K562 (cell line): Measurements from ENCODE around the gene SIRT3. TPM values are rescaled to one million over a fixed set of nuclear protein-coding genes. Genes with fewer than 3 reads are reported as not detected.

ENCODE experiments used
- CBFA2T2 ChIP-seq: fragments of 450-650 bp; conservative IDR thresholded peaks from 2 replicates; pipeline ENCODE4 v1.6.1; 2017; ENCODE audit warnings: mild to moderate bottlenecking
- CBX3 ChIP-seq, 2 experiments: IDR thresholded peaks; 1 replicate in 1 of 2; 2 replicates in 1 of 2; pipeline ENCODE4 v1.6.1; 2012; ENCODE audit warnings: inconsistent platforms in 2 of 2, low read length in 2 of 2, borderline replicate concordance in 1 of 2, control low read depth in 1 of 2
- EP400 ChIP-seq: fragments of 450-650 bp; IDR thresholded peaks from 2 replicates; pipeline ENCODE4 v1.6.1; 2017; ENCODE audit warnings: antibody characterized with exemption, mild to moderate bottlenecking, moderate library complexity
- HIVEP1 ChIP-seq: fragments of 250-450 bp; sonication (Bioruptor Pico); IDR thresholded peaks from 2 replicates; pipeline ENCODE4 v1.4.0; 2020; ENCODE audit warnings: mild to moderate bottlenecking
- LCOR ChIP-seq: sonication (generic); formaldehyde crosslinking; IDR thresholded peaks from 2 replicates; pipeline ENCODE4 v1.8.0; 2022; ENCODE audit warnings: mild to moderate bottlenecking, missing genetic modification reagents
- MEF2D ChIP-seq: conservative IDR thresholded peaks from 2 replicates; pipeline ENCODE4 v1.6.1; 2016; ENCODE audit warnings: low read depth, missing genetic modification characterization, missing compliant biosample characterization
- MEIS2 ChIP-seq: fragments of 450-650 bp; IDR thresholded peaks from 2 replicates; pipeline ENCODE4 v1.6.1; 2014; ENCODE audit warnings: mild to moderate bottlenecking; ENCODE audit not compliant: partially characterized antibody
- MTA3 ChIP-seq: fragments of 450-650 bp; formaldehyde crosslinking; IDR thresholded peaks from 2 replicates; pipeline ENCODE4 v1.6.1; 2017; ENCODE audit warnings: mild to moderate bottlenecking, borderline replicate concordance
- SIX5 ChIP-seq, 2 experiments: IDR thresholded peaks; 2 replicates each; pipeline ENCODE4 v1.6.1; 2011; ENCODE audit warnings: low read length in 2 of 2, borderline replicate concordance in 1 of 2, low read depth in 1 of 2, mild to moderate bottlenecking in 1 of 2, moderate library complexity in 1 of 2; ENCODE audit not compliant: insufficient read depth in 1 of 2
- SMC3 ChIP-seq: conservative IDR thresholded peaks from 2 replicates; pipeline ENCODE4 v1.6.1; 2011; ENCODE audit warnings: low read depth, low read length, improper control_type of control experiment; ENCODE audit not compliant: insufficient read depth
- polyA plus RNA-seq, 8 experiments: library from polyadenylated mRNA; depleted of rRNA in 4 of 8; stranded (reverse) in 5 of 8; unstranded in 3 of 8; fragments of >200 nt; fragmentation: Nextera tagmentation in 2 of 8; fragmentation: Illumina TruSeq in 1 of 8; extraction: Ambion mirVana in 2 of 8; extraction: Trizol in 1 of 8; gene quantifications; 2 replicates each; pipeline versions ENCODE4 v1.2.1 to v1.2.3, GENCODE V29; 2011 to 2014; ENCODE audit warnings: inconsistent platforms in 1 of 8, missing spikeins in 1 of 8
- total RNA-seq, 7 experiments: library from RNA; depleted of rRNA in 6 of 7; stranded (reverse); fragments of >200 nt in 6 of 7; fragmentation: Illumina TruSeq in 2 of 7; extraction: Trizol in 2 of 7; gene quantifications; 2 replicates each; pipeline versions ENCODE4 v1.2.1 to v1.2.3, GENCODE V29; 2011 to 2021; ENCODE audit warnings: low replicate concordance in 1 of 7
- TF ChIP-seq, protein P1 (sequence below): fragments of 250-450 bp; sonication (Bioruptor Pico); IDR thresholded peaks from 2 replicates; pipeline ENCODE4 v1.5.0; 2021; ENCODE audit warnings: mild to moderate bottlenecking, moderate library complexity
- TF ChIP-seq, protein P2 (sequence below): IDR thresholded peaks from 2 replicates; pipeline ENCODE4 v1.6.1; 2016; ENCODE audit warnings: missing genetic modification characterization, missing compliant biosample characterization
- TF ChIP-seq, protein P3 (sequence below): fragments of 450-650 bp; IDR thresholded peaks from 2 replicates; pipeline ENCODE4 v1.6.1; 2017; ENCODE audit warnings: antibody characterized with exemption
- TF ChIP-seq, protein P4 (sequence below): fragments of 250-450 bp; sonication (Bioruptor Pico); IDR thresholded peaks from 2 replicates; pipeline ENCODE4 v1.5.0; 2020; ENCODE audit warnings: mild to moderate bottlenecking, borderline replicate concordance
- TF ChIP-seq, protein P5 (sequence below): sonication (generic); formaldehyde crosslinking; IDR thresholded peaks from 2 replicates; pipeline ENCODE4 v1.8.1; 2023; ENCODE audit warnings: mild to moderate bottlenecking, missing genetic modification reagents, moderate library complexity

Gene SIRT3
- total and polyA plus RNA-seq, 9 of the 15 experiments (the other 6 are each of a cell fraction or from before 2014, with no cell fraction given): 1.9 to 27.5 (median 14.5) TPM

DNA sequence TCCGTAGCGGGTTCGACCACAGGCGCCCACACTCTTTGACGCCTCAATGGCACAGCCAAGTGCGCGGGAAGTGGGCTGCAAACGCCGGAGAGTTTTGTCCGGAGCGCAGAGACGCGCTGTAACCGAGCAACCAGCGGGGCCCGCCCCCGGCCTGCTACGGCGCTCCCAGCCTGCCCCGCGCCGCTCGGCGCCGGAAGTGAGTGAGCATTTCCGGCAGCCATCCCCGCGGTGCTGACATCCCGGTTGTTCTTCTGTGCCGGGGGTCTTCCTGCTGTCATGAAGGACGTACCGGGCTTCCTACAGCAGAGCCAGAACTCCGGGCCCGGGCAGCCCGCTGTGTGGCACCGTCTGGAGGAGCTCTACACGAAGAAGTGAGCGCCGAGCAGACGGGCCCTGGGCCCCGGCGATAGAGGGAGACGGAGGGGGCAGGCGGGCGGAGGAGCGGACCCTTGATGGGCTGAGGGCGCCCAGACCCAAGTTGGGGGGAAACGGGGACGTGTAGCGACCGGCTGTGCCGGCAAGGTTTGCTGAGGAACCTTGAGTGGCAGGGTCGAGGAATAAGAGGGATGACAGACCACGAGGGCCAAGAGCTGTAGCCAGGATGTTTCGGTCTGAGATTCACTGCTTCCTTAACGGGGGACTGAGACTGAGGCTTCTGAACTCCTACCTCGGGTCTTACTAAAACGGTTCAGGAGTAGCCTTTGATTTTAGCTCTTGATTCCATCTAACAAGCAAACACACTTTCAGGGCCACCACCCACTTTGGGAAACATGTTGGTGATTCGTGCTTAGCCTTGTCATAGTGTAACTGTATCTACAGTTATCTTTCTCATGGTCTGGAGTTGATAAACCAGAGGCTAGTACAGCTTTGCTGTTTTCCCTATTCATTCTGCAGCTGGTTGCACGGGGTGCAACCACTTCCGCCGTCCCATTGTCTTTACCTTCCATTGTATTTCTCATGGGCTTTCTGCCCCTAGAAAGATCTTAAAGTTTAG is 929 bp upstream of the SIRT3 start, which contains the start of gene PSMD13 (continued):
- TF ChIP-seq, protein P1, sequence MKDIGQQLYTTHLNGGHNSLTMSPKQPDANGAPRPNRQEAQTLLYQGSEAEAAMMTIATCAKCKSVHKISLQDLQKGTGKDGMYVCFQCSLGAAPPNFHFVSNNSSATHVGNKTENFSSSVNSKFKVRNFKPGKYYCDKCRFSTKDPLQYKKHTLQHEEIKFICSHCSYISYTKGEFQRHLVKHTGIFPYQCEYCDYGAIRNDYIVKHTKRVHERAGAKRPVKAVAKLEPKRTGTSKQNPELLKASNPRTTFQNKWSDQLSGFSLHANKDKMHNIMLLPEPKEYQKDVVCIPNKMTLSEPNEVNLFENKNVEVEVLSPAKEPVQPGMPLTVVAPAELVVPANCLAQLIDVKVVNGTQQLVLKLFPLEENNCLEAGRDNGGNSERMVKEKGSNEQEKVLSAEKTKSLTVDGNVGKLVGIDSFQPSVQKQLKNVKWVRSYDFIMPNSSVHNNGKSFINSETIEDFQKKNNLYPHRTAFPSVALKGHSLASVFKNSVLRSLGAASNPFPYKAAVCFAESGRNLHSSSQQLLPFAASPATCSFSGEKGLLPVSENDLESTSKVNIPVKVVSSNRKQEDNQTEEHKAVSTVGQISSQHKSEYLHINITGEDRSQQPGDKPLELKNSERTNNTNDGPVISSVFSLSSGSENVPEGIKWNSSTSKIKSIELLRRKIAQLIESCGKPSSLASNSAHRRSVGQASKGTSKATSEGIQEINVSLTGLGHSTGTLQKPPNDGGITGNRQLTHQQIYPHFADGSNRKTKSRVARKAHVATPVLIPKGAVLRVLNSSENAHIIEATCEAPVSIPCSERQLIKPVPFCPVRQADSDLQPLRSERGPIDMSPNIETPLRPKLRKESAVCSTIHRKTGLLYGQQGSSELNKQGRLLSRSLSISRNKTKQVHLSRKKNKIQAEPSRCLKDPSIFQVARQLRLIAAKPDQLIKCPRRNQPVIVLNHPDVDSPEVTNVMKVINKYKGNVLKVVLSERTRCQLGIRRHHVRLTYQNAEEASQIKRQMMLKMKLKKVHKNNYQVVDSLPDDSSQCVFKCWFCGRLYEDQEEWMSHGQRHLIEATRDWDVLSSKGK (CRISPR knock-in tag): no peak
- no peak for TF ChIP-seq SMC3
- TF ChIP-seq, protein P2, sequence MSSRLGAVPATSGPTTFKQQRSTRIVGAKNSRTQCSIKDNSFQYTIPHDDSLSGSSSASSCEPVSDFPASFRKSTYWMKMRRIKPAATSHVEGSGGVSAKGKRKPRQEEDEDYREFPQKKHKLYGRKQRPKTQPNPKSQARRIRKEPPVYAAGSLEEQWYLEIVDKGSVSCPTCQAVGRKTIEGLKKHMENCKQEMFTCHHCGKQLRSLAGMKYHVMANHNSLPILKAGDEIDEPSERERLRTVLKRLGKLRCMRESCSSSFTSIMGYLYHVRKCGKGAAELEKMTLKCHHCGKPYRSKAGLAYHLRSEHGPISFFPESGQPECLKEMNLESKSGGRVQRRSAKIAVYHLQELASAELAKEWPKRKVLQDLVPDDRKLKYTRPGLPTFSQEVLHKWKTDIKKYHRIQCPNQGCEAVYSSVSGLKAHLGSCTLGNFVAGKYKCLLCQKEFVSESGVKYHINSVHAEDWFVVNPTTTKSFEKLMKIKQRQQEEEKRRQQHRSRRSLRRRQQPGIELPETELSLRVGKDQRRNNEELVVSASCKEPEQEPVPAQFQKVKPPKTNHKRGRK (tag): no peak
- peak; percentile 79; the same call in 1 of the 2 replicates for TF ChIP-seq EP400
- no peak for TF ChIP-seq MEF2D
- no peak for TF ChIP-seq HIVEP1 (CRISPR knock-in tag)
- TF ChIP-seq, protein P3, sequence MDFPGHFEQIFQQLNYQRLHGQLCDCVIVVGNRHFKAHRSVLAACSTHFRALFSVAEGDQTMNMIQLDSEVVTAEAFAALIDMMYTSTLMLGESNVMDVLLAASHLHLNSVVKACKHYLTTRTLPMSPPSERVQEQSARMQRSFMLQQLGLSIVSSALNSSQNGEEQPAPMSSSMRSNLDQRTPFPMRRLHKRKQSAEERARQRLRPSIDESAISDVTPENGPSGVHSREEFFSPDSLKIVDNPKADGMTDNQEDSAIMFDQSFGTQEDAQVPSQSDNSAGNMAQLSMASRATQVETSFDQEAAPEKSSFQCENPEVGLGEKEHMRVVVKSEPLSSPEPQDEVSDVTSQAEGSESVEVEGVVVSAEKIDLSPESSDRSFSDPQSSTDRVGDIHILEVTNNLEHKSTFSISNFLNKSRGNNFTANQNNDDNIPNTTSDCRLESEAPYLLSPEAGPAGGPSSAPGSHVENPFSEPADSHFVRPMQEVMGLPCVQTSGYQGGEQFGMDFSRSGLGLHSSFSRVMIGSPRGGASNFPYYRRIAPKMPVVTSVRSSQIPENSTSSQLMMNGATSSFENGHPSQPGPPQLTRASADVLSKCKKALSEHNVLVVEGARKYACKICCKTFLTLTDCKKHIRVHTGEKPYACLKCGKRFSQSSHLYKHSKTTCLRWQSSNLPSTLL: no peak
- TF ChIP-seq CBFA2T2: 0 out of 2 replicates have a peak, but pooled peaks have one; percentile 14
- 0 out of 2 replicates have a peak, but pooled peaks have one; percentile 17 for TF ChIP-seq MTA3
- no peak for TF ChIP-seq CBX3 (IDR thresholded peaks at IDR 0.05; ENCODE audit: borderline replicate concordance in 1 of 2, low read length in 2 of 2)
- TF ChIP-seq SIX5 (IDR thresholded peaks at IDR 0.05; ENCODE audit: borderline replicate concordance in 1 of 2, insufficient read depth in 1 of 2, low read depth in 1 of 2, low read length in 2 of 2): no peak
- TF ChIP-seq, protein P4, sequence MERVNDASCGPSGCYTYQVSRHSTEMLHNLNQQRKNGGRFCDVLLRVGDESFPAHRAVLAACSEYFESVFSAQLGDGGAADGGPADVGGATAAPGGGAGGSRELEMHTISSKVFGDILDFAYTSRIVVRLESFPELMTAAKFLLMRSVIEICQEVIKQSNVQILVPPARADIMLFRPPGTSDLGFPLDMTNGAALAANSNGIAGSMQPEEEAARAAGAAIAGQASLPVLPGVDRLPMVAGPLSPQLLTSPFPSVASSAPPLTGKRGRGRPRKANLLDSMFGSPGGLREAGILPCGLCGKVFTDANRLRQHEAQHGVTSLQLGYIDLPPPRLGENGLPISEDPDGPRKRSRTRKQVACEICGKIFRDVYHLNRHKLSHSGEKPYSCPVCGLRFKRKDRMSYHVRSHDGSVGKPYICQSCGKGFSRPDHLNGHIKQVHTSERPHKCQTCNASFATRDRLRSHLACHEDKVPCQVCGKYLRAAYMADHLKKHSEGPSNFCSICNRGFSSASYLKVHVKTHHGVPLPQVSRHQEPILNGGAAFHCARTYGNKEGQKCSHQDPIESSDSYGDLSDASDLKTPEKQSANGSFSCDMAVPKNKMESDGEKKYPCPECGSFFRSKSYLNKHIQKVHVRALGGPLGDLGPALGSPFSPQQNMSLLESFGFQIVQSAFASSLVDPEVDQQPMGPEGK (CRISPR knock-in tag): no peak
- no peak for TF ChIP-seq LCOR (CRISPR knock-in tag)
- TF ChIP-seq MEIS2: no peak
- TF ChIP-seq, protein P5, sequence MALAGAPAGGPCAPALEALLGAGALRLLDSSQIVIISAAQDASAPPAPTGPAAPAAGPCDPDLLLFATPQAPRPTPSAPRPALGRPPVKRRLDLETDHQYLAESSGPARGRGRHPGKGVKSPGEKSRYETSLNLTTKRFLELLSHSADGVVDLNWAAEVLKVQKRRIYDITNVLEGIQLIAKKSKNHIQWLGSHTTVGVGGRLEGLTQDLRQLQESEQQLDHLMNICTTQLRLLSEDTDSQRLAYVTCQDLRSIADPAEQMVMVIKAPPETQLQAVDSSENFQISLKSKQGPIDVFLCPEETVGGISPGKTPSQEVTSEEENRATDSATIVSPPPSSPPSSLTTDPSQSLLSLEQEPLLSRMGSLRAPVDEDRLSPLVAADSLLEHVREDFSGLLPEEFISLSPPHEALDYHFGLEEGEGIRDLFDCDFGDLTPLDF: peak; percentile 57; the same call in 1 of the 2 replicates
